GM21367 (cell line): ENCODE measurements around the gene PEMT.

Source experiments
- ATAC-seq: cut with Tn5 transposase; IDR thresholded peaks from one replicate; pipeline ENCODE4 v1.9.1; 2021; ENCODE audit not compliant: unreplicated experiment

The PEMT gene

GRCh38 chr17:17518014-17518413 lies 73.5 kb downstream of the PEMT start:
- ATAC-seq: no peak

- no peak for ATAC-seq
Measured at GRCh38 chr17:17516941-17517720, 74.4 kb downstream of the PEMT start.

- no peak for ATAC-seq
Measured at GRCh38 chr17:17515934-17516930, 75.3 kb downstream of the PEMT start.

GRCh38 chr17:17514993-17515933 lies 76.2 kb downstream of the PEMT start:
- no peak for ATAC-seq

- ATAC-seq: no peak
Measured at GRCh38 chr17:17514361-17514992, 77.0 kb downstream of the PEMT start.

GRCh38 chr17:17513626-17514025 lies 77.9 kb downstream of the PEMT start:
- ATAC-seq: no peak

- ATAC-seq: no peak
Measured at GRCh38 chr17:17512866-17513265, 78.6 kb downstream of the PEMT start.

GRCh38 chr17:17511881-17512858 lies 79.3 kb downstream of the PEMT start:
- no peak for ATAC-seq

- ATAC-seq: no peak
Measured at GRCh38 chr17:17511293-17511741, 80.2 kb downstream of the PEMT start.

- no peak for ATAC-seq
Measured at GRCh38 chr17:17510456-17511292, 80.8 kb downstream of the PEMT start.

GRCh38 chr17:17509601-17510425 lies 81.7 kb downstream of the PEMT start:
- ATAC-seq: no peak

- no peak for ATAC-seq
Measured at GRCh38 chr17:17508646-17509591, 82.6 kb downstream of the PEMT start.

- no peak for ATAC-seq
Measured at GRCh38 chr17:17508019-17508535, 83.4 kb downstream of the PEMT start.

- ATAC-seq: no peak
Measured at GRCh38 chr17:17507465-17508011, 84.0 kb downstream of the PEMT start.

GRCh38 chr17:17506893-17507464 lies 84.5 kb downstream of the PEMT start:
- no peak for ATAC-seq
